Caco-2 (cell line): ENCODE results near the gene ZDHHC12. TPM values are rescaled to one million over a fixed set of nuclear protein-coding genes. Genes with fewer than 3 reads are reported as not detected.

Source experiments
- BruUV-seq: library from RNA; stranded (reverse); fragments of 400-500 nt; replicated peaks from 2 replicates; lab custom pipeline; 2021; lab: Mats Ljungman, UMichigan
- CTCF ChIA-PET: fragments of 300-600 bp; sonication (Branson Sonifier 250); formaldehyde crosslinking; loops from one replicate; lab custom pipeline; 2022; ENCODE audit warnings: antibody characterized with exemption; lab: Charles Lee
- POLR2A ChIA-PET: fragments of 300-600 bp; sonication (Branson Sonifier 250); formaldehyde crosslinking; loops from one replicate; lab custom pipeline; 2022; ENCODE audit warnings: antibody characterized with exemption; lab: Charles Lee
- DNase-seq, 2 experiments: peaks; one replicate each; pipeline versions ENCODE4 v3.0.0 to v3.0.0-alpha.2; 2020 to 2022
- H3K27me3 ChIP-seq: replicated peaks from 2 replicates; pipeline ENCODE4 v1.6.0; 2011; ENCODE audit warnings: low read length; ENCODE audit not compliant: control insufficient read depth, insufficient read depth
- H3K36me3 ChIP-seq: 2 replicates; pipeline ENCODE4 v1.5.1; 2011; ENCODE audit warnings: low read length; ENCODE audit not compliant: control insufficient read depth, insufficient read depth
- H3K4me1 ChIP-seq: fragments of 250-450 bp; sonication (Bioruptor Pico); 2 replicates; pipeline ENCODE4 v1.5.1; 2020; ENCODE audit warnings: mild to moderate bottlenecking
- H3K4me3 ChIP-seq: 2 replicates; pipeline ENCODE4 v1.5.1; 2011; ENCODE audit warnings: low read depth, mild to moderate bottlenecking, control low read depth, low read length
- H3K9me3 ChIP-seq: fragments of 250-450 bp; sonication (Bioruptor Pico); 2 replicates; pipeline ENCODE4 v1.5.1; 2020; ENCODE audit warnings: mild to moderate bottlenecking, moderate library complexity
- H3K27ac Mint-ChIP-seq: one replicate; pipeline ENCODE4 v1.8.0; 2022; ENCODE audit warnings: mixed read lengths; ENCODE audit not compliant: unreplicated experiment
- H3K27me3 Mint-ChIP-seq: one replicate; pipeline ENCODE4 v1.8.0; 2022; ENCODE audit warnings: mixed read lengths; ENCODE audit not compliant: insufficient read depth, unreplicated experiment
- H3K36me3 Mint-ChIP-seq: one replicate; pipeline ENCODE4 v1.8.0; 2022; ENCODE audit warnings: mild to moderate bottlenecking, mixed read lengths; ENCODE audit not compliant: insufficient read depth, unreplicated experiment
- H3K4me1 Mint-ChIP-seq: one replicate; pipeline ENCODE4 v1.8.0; 2022; ENCODE audit warnings: low read depth, mixed read lengths; ENCODE audit not compliant: unreplicated experiment
- H3K4me3 Mint-ChIP-seq: one replicate; pipeline ENCODE4 v1.8.0; 2022; ENCODE audit warnings: mild to moderate bottlenecking, moderate library complexity, mixed read lengths; ENCODE audit not compliant: unreplicated experiment
- H3K9me3 Mint-ChIP-seq: one replicate; pipeline ENCODE4 v1.8.0; 2022; ENCODE audit warnings: mixed read lengths; ENCODE audit not compliant: unreplicated experiment
- CTCF ChIP-seq, 2 experiments: fragments of 200-600 bp in 1 of 2; IDR thresholded peaks; 1 replicate in 1 of 2; 2 replicates in 1 of 2; pipeline versions ENCODE4 v1.5.1 to v1.8.0; 2011 to 2022; ENCODE audit warnings: antibody characterized with exemption in 1 of 2, control low read depth in 1 of 2, inconsistent platforms in 1 of 2, low read depth in 1 of 2, low read length in 1 of 2, mild to moderate bottlenecking in 1 of 2, moderate library complexity in 1 of 2; ENCODE audit not compliant: insufficient read depth in 1 of 2, severe bottlenecking in 1 of 2, unreplicated experiment in 1 of 2
- intact Hi-C: fragments of 100-400 bp; cut with micrococcal nuclease; formaldehyde crosslinking; loops from one replicate; pipeline ENCODE4 v1.10.0; 2022; ENCODE audit not compliant: unreplicated experiment
- total RNA-seq: library from RNA; stranded (reverse); gene quantifications from 2 replicates; pipeline ENCODE4 v1.2.3, GENCODE V29; 2022

The ZDHHC12 gene
- total RNA-seq, 1 experiment from 2014 or later: 73.7 TPM

DNA sequence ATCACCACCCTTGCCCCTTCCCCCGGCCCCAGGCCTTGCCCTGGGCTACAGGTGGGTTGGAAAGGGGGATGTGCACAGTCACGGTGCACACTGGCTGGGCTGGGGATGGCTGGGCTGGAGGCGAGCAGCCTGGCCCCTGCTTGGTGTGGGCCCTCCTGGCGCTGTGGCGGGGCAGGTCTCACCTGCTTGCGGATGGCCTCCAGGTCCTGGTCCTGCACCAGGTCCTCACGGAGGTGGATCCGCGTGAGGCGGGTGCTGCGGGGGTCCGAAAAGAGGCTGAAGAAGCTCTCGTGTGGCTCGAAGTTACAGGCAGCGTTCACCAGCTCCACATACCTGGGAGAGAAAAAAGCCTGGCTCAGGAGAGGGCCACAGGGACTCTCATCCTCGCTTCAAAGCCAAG is 29.7 kb upstream of the ZDHHC12 start:
- Histone ChIP-seq H3K4me3 (no peak overlapping the region), H3K27me3 (no peaks in the 10 kb centered on the region), H3K9me3 (no peaks in the 10 kb centered on the region), H3K36me3 (peaks cover 1% of the 10 kb centered on the region), H3K4me1 (no peaks in the 10 kb centered on the region)
- peaks cover 6% of the 10 kb centered on the region for H3K36me3 Mint-ChIP-seq
- H3K27ac Mint-ChIP-seq: no peak overlapping the region
- intact Hi-C loops: no loop called here
- ChIA-PET CTCF (interaction anchor here (0.5 kb wide), 1 partner anchor 106 kb away, joined by 5 read pairs; no protein-coding TSS in a partner anchor), POLR2A (no interaction called here)
- H3K4me3 Mint-ChIP-seq: no peak overlapping the region
- TF ChIP-seq CTCF (IDR thresholded peaks at IDR 0.05; ENCODE audit: insufficient read depth in 1 of 2, low read depth in 1 of 2, low read length in 1 of 2, severe bottlenecking in 1 of 2, unreplicated experiment in 1 of 2): no peak
- no peak for DNase-seq
- no peaks in the 10 kb centered on the region for H3K4me1 Mint-ChIP-seq
- H3K9me3 Mint-ChIP-seq: no peaks in the 10 kb centered on the region
- no TSS peak for BruUV-seq
- no peaks in the 10 kb centered on the region for H3K27me3 Mint-ChIP-seq

DNA sequence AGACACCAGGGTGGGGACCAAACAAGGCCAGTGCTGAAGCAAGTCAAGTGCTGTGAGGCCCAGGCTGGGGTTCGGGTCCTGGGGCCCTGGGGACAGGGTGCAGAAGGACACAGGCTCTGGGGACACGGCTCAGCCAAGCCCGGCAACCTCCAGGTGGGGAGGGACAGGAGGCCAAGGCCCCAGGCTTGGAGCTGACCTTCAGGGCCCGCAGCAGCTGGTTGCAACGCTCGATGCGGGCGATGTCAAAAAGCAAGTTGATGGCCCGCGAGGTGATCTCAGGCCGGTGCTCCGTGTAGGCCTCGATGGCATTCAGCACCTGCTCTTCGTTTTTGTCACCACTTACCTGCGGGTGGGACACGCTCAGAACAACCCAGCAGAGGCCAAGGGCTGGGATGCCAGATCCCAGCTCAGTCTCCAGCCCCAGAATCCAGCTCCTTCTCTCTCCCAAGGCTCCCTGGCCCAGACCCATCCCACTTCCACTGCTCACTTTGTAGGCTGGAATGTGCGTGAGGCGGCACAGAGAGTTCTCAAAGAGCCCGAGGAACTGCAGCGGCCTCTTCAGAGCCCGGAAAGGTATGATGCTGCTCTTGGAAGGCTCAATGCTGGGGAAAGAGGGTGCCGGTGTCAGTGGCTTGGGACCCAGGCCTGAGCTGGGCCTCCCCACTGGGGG is 27.1 kb upstream of the ZDHHC12 start:
- no peak for DNase-seq
- Histone ChIP-seq H3K36me3 (peaks cover 1% of the 10 kb centered on the region), H3K4me3 (no peak overlapping the region), H3K9me3 (no peaks in the 10 kb centered on the region), H3K27me3 (no peaks in the 10 kb centered on the region), H3K4me1 (no peaks in the 10 kb centered on the region)
- TF ChIP-seq CTCF (IDR thresholded peaks at IDR 0.05; ENCODE audit: insufficient read depth in 1 of 2, low read depth in 1 of 2, low read length in 1 of 2, severe bottlenecking in 1 of 2, unreplicated experiment in 1 of 2): no peak
- Mint-ChIP-seq H3K4me1 (no peaks in the 10 kb centered on the region), H3K9me3 (no peaks in the 10 kb centered on the region), H3K27me3 (no peaks in the 10 kb centered on the region), H3K36me3 (peaks cover 6% of the 10 kb centered on the region), H3K4me3 (no peak overlapping the region), H3K27ac (no peak overlapping the region)
- intact Hi-C loops: no loop called here
- POLR2A ChIA-PET: no interaction called here
- CTCF ChIA-PET: no interaction called here
- no TSS peak for BruUV-seq

DNA sequence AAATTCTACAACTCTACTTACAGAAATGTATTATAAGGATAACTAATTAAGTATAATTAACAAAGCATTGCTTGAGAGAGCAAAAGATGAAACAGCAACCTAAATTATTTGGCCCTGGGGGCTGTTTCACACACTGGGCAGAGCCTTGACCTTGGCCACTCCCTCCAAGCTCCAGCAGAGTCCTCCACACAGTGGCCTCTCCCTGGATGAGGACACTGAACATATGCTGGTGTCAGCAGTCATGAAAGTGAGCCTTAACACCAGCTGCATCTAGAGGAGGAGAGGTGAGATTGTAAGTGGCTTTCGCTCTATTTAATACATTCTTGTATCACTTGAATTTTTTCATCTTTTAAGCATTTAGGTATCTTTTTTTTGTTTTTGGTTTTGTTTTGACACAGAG is 23.3 kb upstream of the ZDHHC12 start:
- no peaks in the 10 kb centered on the region for H3K4me1 Mint-ChIP-seq
- Histone ChIP-seq H3K27me3 (no peaks in the 10 kb centered on the region), H3K36me3 (no peaks in the 10 kb centered on the region; the same call in 1 of the 2 replicates), H3K4me1 (no peaks in the 10 kb centered on the region), H3K4me3 (no peak overlapping the region), H3K9me3 (no peaks in the 10 kb centered on the region)
- intact Hi-C loops: no loop called here
- no peaks in the 10 kb centered on the region for H3K9me3 Mint-ChIP-seq
- no peak for TF ChIP-seq CTCF (IDR thresholded peaks at IDR 0.05; ENCODE audit: insufficient read depth in 1 of 2, low read depth in 1 of 2, low read length in 1 of 2, severe bottlenecking in 1 of 2, unreplicated experiment in 1 of 2)
- ChIA-PET CTCF (no interaction called here), POLR2A (no interaction called here)
- no TSS peak for BruUV-seq
- no peak overlapping the region for H3K4me3 Mint-ChIP-seq
- no peak for DNase-seq
- no peak overlapping the region for H3K27ac Mint-ChIP-seq
- no peaks in the 10 kb centered on the region for H3K27me3 Mint-ChIP-seq
- peaks cover 6% of the 10 kb centered on the region for H3K36me3 Mint-ChIP-seq
